RWPE1 (cell line): ENCODE results near the gene MC1R.
A peak's percentile ranks its signal among the peaks of the same experiment; 100 is the strongest.

ENCODE experiments used
- CTCF ChIA-PET: fragments of 350-600 bp; sonication (Branson Sonifier 250); formaldehyde crosslinking; extraction: SDS; loops from one replicate; lab custom pipeline; 2021; lab: Yijun Ruan, JAX
- POLR2A ChIA-PET: fragments of 400-600 bp; formaldehyde crosslinking; extraction: SDS; loops from one replicate; lab custom pipeline; 2020; ENCODE audit warnings: antibody characterized with exemption; ENCODE audit not compliant: low non-redundant PET; lab: Yijun Ruan, JAX
- DNase-seq: peaks from one replicate; pipeline ENCODE4 v3.0.0; 2012; ENCODE audit warnings: low spot score
- H3K27ac ChIP-seq: fragments of 450-650 bp; 2 replicates; pipeline ENCODE4 v1.5.1; 2017
- TF ChIP-seq, protein P1 (sequence below): fragments of 450-650 bp; conservative IDR thresholded peaks from 2 replicates; pipeline ENCODE4 v1.5.1; 2017; ENCODE audit warnings: low read depth, mild to moderate bottlenecking

The MC1R gene

DNA sequence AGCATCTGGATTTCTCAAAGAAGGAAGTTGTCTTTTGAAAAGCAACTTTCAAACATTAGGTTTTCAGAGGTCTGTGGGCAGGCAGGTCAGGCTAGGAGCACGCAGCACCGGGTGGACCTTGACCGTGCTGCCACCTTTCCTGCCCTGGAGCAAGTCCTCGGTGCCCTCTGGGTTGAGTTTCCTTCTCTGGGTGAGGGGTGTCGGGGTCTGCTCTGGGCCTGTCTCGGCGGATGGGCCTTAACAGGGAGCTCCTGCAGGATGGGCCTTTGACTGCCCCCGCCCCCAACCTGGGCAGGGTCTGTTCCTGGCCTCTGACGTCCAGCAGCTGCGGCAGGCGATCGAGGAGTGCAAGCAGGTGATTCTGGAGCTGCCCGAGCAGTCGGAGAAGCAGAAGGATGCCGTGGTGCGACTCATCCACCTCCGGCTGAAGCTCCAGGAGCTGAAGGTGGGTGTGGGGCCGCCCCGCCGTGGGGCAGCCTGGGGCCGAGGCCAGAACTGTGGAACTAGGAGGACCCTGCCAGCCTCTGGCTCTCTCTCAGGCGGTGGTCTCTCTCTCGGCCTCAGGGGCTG is 38.6 kb downstream of the MC1R start:
- POLR2A ChIA-PET: no interaction called here
- CTCF ChIA-PET: no interaction called here
- TF ChIP-seq, protein P1, sequence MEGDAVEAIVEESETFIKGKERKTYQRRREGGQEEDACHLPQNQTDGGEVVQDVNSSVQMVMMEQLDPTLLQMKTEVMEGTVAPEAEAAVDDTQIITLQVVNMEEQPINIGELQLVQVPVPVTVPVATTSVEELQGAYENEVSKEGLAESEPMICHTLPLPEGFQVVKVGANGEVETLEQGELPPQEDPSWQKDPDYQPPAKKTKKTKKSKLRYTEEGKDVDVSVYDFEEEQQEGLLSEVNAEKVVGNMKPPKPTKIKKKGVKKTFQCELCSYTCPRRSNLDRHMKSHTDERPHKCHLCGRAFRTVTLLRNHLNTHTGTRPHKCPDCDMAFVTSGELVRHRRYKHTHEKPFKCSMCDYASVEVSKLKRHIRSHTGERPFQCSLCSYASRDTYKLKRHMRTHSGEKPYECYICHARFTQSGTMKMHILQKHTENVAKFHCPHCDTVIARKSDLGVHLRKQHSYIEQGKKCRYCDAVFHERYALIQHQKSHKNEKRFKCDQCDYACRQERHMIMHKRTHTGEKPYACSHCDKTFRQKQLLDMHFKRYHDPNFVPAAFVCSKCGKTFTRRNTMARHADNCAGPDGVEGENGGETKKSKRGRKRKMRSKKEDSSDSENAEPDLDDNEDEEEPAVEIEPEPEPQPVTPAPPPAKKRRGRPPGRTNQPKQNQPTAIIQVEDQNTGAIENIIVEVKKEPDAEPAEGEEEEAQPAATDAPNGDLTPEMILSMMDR: no peak

DNA sequence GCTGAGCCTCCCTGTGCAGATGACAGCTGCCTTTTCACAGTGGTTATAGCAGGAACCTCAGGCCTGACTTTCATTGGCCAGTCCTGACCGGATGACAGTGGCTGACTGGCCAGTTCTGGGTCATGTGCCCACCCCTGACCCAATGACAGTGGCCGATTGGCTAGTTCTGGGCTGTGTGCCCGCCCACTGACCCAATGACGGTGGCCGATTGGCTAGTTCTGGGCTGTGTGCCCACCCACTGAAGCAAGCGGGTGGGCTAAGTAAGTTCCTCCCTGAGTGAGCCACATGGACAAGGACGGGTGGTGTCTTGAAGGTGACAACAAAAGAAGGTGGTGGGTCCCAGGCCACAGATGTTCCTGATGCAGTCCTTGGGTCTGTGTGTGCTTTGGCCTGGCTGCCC is 39.4 kb downstream of the MC1R start:
- CTCF ChIA-PET: no interaction called here
- TF ChIP-seq, protein P1: no peak
- POLR2A ChIA-PET: no interaction called here
- DNase-seq: peak; percentile 38
- peak overlapping the region; percentile 9 for H3K27ac ChIP-seq

More for the DNA sequence above, 38.6 kb downstream of the MC1R start:
- H3K27ac ChIP-seq: peak overlapping the region; percentile 9
- no peak for DNase-seq

DNA sequence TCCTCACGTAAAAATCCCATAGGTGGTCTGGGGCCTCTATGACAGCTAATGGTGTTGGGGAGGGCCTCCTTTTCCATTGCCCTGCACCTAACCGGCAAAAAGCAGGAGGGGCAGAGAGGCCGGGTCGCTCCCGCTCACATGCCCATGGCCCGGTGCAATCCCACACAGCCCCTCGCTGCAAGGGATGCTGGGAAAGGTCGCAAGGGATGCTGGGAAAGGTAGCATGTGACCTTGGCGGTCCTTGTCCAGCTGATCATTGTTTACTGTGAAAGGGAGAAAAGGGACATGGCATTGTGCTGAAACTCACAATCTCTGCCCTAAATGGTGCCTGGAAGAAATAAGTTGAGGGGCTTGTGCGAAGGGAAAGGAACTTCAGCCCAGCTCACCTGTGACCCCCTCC is 39.9 kb downstream of the MC1R start:
- H3K27ac ChIP-seq: no peak overlapping the region
- ChIA-PET CTCF (no interaction called here), POLR2A (no interaction called here)
- TF ChIP-seq, protein P1: no peak
- no peak for DNase-seq

DNA sequence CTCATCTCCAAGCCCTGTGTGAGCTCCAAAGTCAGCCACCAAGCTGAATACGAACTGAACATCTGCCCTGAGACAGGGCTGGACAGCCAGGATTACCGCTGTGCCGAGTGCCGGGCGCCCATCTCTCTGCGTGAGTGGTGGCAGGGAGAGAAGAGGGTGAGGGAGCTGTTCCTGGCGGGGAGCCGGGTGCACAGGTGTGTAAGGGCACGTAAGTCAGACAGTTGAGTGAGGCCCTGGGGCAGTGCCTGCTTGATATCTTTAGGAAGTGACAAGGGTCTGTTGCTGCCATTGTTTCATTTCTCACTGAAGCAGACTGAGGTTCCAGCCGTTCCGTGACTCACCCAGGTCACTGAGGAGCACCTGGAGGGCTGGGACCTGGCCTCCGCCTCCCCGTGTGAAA is 42.3 kb downstream of the MC1R start:
- POLR2A ChIA-PET: no interaction called here
- DNase-seq: no peak
- TF ChIP-seq, protein P1: no peak
- H3K27ac ChIP-seq: 0 out of 2 replicates have a peak overlapping the region, but pooled peaks have one; percentile 3
- CTCF ChIA-PET: interaction anchor here (0.6 kb wide), 1 partner anchor 909 kb away, joined by 3 read pairs; no protein-coding TSS in a partner anchor

DNA sequence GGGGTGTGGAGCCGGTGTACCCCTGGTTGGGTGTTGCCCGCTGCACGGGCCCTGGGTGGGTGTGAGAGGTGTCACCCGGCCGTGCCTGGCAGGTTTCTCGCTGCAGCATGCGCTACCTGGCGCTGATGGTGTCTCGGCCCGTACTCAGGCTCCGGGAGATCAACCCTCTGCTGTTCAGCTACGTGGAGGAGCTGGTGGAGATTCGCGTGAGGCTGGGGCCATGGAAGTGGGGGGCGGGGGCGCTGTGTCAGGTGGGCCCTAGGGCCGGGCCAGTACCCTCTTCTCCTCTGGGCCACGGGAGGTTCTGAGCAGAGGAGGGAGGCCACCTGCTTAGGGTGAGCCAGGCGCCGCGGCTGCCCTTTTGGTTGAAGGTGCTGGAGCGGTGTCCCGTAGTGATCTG is 43.3 kb downstream of the MC1R start:
- CTCF ChIA-PET: no interaction called here
- DNase-seq: no peak
- TF ChIP-seq, protein P1: no peak
- POLR2A ChIA-PET: no interaction called here
- H3K27ac ChIP-seq: peak overlapping the region; percentile 3; the same call in 1 of the 2 replicates

DNA sequence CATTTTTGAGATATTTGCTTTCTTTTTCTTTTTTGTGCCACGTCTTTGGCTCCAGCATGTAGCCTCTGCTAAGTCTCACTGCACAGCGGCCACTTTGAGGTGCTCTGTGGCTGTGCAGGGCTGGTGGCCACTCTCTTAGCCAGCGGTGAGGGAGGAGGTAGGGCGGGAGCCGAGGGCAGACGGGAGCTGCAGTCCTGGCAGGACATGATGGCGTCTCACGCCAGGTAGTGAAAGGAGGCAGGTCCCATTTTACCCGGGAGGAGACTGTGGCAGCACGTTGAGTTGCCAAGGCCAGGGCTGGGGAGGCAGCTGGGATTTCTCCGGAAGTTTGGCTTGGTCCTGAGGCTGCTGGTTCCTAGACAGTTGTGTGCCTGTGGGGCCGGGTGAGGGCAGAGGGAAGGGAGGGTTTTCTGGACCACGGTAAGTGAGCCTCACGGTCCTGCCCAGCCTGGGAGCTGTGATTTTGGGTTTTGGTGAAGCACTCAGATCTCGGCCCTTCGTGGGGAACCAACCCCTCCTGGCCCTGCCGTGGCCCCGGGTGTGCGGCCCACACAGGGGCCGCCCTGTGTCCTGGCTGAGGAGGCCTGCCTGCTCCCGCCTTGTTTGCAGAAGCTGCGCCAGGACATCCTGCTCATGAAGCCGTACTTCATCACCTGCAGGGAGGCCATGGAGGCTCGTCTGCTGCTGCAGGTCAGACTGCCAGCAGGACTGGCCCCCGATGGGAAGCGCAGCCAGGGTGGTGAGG is 44.3 kb downstream of the MC1R start:
- ChIA-PET POLR2A (no interaction called here), CTCF (interaction anchor here (0.6 kb wide), 2 partner anchors 42 to 78 kb away, joined by 3 read pairs; no protein-coding TSS in a partner anchor)
- TF ChIP-seq, protein P1: no peak
- no peak for DNase-seq
- peak overlapping the region; percentile 15; the same call in 1 of the 2 replicates for H3K27ac ChIP-seq
